ENCODE measurements around the gene B3GAT3. TPM values are rescaled to one million over a fixed set of nuclear protein-coding genes. Genes with fewer than 3 reads are reported as not detected.

B3GAT3 gene
- total and polyA plus RNA-seq, 2 of the 8 experiments (the other 6 are each of a cell fraction or from before 2014, with no cell fraction given), result 28.0 to 39.0 TPM

DNA sequence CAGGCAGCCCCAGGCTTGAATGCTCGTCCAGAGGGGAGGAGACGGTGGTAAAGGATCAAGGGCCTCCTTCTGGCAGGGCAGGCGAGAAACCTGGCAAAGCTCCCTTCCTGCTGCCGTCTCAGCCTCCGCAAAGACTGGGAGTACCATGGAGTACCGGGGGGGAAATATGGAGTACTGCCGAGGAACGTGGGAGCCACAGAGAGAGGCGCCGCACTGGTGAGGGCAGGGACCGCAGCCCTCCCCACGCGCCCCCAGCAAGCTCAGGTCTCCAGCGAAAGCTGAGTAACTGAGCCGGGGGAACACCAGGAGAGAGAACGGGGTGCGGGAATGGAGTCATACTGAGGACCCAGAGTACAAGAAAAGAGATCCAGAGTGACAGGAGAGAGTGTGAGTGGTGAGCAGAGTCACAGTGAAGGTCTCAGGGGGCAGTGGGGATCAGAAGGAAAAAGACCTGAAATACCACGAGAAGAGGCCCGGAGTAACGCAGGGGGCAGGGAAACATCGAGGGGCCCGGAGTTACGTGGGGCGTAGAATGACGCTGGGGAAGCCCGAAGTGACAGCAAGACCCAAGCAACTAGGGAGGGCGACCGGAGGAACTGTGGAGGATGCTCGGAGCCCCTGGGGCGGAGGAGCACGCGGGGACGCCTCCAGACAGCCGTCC is 10.0 kb downstream of the B3GAT3 start (continued):
- TF ChIP-seq KDM5A (IDR thresholded peaks at IDR 0.05; ENCODE audit: low read length), result no peak
- no peak for TF ChIP-seq BACH1 (IDR thresholded peaks at IDR 0.05; ENCODE audit: low read length)

Measured in H1 (cell line).